AG20443 (cell line): ENCODE results near the gene KDM8.
"Not testable (repeated sequence)": the region's sequence is repeated elsewhere in the genome, so short reads cannot be mapped to it uniquely, and the experiment has no call there.

ENCODE experiments used
- DNase-seq: peaks from one replicate; pipeline ENCODE4 v3.0.0; 2012; ENCODE audit warnings: low spot score, mixed read lengths

KDM8 gene

DNA sequence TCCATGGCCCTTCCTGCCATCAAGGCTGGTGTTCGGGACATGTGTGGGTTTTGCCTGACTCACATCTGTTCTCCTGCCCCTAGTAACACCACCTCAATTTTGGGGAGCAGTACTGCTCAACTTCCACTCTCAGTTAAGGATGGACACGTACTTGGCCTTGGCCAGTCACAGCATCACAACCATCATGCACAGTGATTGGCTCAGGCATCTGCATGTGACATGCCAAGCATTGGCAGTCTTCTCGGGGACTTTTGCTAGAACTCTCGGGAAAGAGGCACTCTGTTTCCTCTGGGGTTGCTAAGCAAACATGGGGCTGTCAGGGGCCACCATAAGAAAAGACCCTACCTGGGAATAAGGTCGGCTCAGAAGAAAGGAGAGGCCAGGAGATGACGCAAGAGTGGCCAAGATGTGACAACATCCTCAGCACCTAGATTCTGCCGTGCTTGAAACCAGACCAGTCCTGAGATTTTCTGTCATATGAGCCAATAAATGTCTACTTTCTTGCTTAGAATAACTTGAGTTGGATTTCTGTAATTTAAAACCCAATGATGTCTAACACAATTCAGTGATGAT, 11.9 kb upstream of the KDM8 start:
- DNase-seq: no peak

- DNase-seq: no peak
Observed at GRCh38 chr16:27193300-27193990, 9.9 kb upstream of the KDM8 start.

- DNase-seq: no peak
Observed at GRCh38 chr16:27195076-27195741, 8.1 kb upstream of the KDM8 start.

- DNase-seq: no peak
Observed at GRCh38 chr16:27195941-27196595, 7.3 kb upstream of the KDM8 start.

DNA sequence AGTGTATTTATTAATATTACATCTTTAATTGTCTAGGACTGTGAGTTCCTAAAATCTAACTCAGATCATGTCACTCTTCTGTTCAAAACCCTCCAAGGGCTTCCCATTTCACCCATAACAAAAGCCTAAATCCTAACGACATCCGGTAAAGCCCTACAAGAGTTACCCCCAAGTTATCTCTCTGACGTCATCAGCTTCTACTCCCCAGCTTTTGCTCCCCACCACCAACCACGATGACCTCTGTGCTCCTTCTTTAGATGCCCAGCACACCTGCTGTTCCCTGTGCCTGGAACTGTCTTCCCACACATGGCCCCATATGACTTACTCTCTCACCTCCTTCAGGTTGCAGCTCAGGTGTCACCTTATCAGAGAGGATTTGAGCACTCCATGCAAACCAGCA, 6.3 kb upstream of the KDM8 start:
- no peak for DNase-seq

DNA sequence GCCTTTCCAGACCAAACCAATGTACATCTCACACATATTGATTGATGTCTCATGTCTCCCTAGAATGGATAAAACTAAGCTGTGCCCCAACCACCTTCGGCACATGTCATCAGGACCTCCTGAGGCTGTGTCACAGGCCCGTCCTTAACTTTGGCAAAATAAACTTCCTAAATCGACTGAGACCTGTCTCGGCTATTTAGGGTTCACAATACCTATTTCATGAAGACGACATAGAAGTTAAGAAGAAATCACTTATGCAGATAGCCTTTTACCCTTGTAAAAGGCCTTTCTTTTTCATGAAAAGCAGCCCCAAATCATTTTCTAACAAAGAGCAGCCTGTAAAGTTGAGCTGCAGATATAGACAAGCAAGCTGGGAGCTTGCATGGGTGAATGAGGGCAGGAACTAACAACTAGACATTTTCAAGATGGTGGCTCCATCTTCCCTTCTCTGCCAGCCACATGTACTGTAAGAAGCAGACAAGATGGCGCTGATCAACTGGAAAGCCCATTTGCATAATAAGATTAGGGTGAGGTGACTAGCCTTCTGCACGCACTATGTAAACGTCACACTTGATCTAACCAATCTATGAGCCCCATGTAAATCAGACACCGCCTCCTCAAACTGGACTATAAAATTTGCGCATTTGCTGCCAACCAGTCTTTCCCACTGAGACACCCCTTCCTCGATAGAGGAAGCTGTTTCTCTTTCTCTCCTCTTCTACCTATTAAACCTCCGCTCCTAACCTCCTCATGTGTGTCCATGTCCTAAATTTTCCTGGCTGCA, 4.7 kb upstream of the KDM8 start:
- no peak for DNase-seq

GRCh38 chr16:27199235-27199586, 4.1 kb upstream of the KDM8 start:
- DNase-seq: no peak

GRCh38 chr16:27199736-27200135, 3.6 kb upstream of the KDM8 start:
- DNase-seq: peak; percentile 55

DNA sequence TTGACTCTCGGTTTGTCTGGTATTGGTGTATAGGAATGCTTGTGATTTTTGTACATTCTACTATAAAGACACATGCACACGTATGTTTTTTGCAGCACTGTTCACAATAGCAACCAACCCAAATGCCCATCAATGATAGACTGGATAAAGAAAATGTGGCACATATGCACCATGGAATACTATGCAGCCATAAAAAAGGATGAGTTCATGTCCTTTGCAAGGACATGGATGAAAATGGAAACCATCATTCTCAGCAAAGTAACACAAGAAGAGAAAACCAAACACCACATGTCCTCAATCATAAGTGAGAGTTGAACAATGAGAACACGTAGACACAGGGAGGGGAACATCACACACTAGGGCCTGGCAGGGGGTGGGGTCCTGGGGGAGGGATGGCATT, 2.4 kb upstream of the KDM8 start:
- DNase-seq: not testable (repeated sequence)

GRCh38 chr16:27202923-27203506, 311 bp upstream of the KDM8 start:
- peak; percentile 92 for DNase-seq

DNA sequence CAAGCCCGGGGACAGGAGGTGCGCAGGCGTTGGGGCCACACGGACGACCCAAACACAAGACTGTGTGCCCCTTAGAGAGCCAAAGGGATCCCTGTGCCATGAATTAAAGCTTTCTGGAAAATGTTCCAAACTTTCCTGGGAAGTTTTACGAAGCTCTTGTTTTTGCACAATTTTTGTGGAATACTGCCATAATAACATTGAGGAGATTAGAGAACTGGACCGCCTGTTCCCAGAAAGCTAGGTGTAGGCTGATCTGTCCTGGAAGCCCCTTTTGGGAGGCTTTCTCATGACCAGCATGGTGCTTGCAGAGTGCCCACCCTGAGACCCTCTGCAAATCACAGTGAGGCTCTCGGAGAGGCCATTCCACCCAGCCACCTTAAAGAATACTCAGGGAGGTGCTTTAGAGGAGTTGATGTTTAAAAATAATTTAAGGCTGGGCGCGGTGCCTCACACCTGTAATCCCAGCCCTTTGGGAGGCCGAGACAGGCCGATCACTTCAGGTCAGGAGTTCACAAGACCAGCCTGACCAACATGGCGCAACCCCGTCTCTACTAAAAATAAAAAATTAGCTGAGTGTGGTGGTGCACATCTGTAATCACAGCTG, 1.1 kb downstream of the KDM8 start:
- DNase-seq: no peak

- no peak for DNase-seq
Observed at GRCh38 chr16:27205423-27206065, 2.2 kb downstream of the KDM8 start.

DNA sequence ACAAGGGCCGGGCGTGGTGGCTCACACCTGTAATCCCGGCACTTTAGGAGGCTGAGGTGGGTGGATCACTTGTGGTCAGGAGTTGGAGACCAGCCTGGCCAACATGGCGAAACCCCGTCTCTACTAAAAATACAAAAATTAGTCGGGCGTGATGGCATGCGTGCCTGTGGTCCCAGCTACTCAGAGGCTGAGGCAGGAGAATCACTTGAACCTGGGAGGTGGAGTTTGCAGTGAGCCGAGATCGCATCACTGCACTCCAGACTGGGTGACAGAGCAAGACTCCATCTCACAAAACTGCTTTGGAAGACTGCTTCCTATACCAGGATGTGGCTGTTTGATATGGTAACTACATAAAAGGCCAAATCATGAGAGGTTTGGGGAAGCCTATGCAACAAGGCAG, 3.8 kb downstream of the KDM8 start:
- DNase-seq: not testable (repeated sequence)

- DNase-seq: no peak
Observed at GRCh38 chr16:27208081-27208680, 4.9 kb downstream of the KDM8 start.

- no peak for DNase-seq
Observed at GRCh38 chr16:27208796-27209195, 5.5 kb downstream of the KDM8 start.

DNA sequence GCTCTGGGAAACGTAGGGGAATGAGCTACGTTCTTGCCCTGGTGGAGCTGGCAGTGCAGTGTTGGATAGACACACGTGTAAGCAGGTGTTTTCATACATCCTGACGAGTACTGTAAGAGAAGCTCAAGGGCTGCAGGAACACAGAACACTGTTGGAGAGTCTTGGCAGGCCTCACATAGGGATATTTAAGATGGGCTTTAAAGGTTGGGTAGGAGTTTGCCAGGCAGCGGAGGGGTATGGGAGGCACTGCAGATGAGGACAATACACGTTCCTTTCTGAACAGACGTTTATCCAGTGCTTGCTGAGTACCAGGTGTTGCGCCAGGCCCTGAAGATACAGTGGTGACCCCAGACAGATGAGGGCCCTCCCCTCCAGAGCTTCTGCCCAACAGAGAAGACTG, 6.3 kb downstream of the KDM8 start:
- DNase-seq: no peak

DNA sequence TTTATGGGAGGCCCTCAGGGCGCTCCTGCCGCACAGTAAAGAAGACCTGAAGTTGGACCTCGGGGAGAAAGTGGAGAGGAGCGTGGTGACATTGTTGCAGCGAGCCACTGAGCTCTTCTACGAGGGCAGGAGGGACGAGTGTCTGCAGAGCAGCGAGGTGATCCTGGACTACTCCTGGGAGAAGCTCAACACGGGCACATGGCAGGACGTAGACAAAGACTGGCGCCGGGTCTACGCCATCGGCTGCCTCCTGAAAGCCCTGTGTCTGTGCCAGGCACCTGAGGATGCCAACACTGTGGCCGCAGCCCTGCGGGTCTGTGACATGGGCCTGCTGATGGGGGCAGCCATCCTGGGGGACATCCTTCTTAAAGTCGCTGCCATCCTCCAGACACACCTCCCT, 6.8 kb downstream of the KDM8 start:
- no peak for DNase-seq

DNA sequence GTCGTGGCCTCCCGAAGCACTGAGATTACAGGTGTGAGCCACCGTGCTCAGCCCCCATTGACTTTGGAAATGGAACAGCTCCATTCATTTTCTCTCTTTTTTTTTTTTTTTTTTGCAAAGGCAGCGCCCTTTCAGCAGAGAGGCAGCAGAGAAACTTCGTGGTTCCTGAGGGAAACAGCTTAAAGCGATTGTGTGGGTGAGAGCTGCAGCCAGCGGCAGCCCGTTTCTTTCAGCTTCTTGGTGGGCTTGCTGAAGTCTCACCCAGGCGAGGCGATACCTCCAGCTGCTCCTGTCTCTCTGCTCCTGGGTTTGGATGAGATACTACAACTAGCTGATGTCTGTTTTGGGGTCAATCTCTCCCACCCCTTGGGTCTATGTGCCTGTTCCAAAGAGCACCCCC, 7.7 kb downstream of the KDM8 start:
- DNase-seq: no peak

GRCh38 chr16:27214084-27214961, 11.0 kb downstream of the KDM8 start:
- DNase-seq: no peak

DNA sequence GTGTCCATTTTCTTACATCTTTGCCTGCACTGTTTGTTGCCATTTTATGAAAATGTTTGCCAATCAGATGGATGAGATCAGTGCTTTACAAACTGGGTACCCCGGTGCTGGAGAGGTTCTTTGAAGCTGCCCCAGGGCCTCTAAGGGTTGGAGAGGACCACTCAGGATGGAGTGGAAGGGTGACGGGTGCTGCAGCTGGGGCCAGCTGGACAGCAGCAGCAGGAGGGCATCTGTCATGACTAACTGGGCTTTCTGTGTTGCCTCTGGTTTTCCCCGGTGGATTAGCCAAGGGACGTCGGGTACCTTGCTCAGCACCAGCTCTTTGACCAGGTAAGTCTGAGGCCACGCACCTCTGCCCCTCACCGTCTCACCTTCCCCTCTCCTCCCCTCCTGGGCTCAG, 12.3 kb downstream of the KDM8 start:
- DNase-seq: no peak
